ENCODE data around the gene C1orf50. TPM values are rescaled to one million over a fixed set of nuclear protein-coding genes. Genes with fewer than 3 reads are reported as not detected.

The C1orf50 gene
- total RNA-seq, 1 experiment from 2014 or later: 7.7 TPM

- no peak for TF ChIP-seq CTCF (conservative IDR thresholded peaks at IDR 0.05)
- Histone ChIP-seq H2AK5ac (ENCODE audit: insufficient read length, low read length) (no peak overlapping the region), H2BK5ac (ENCODE audit: insufficient read length, low read length) (no peak overlapping the region), H3K14ac (ENCODE audit: insufficient read depth, low read length) (no peak overlapping the region), H2BK120ac (ENCODE audit: low read depth, low read length, poor library complexity, severe bottlenecking) (no peak overlapping the region), H3K23me2 (ENCODE audit: insufficient read length, low read depth, low read length, poor library complexity, severe bottlenecking) (peaks cover 9% of the 10 kb centered on the region), H2AFZ (ENCODE audit: low read length) (peak overlapping the region; percentile 56), H3K4me1 (ENCODE audit: insufficient read depth, low read length) (no peaks in the 10 kb centered on the region), H4K5ac (ENCODE audit: insufficient read length, low read depth, low read length) (no peak overlapping the region), H2BK20ac (ENCODE audit: low read depth, low read length, poor library complexity, severe bottlenecking) (no peak overlapping the region), H3K23ac (ENCODE audit: insufficient read length, low read depth, low read length) (no peak overlapping the region), H3K27ac (ENCODE audit: insufficient read length, low read depth, low read length) (peak overlapping the region; percentile 64), H4K8ac (replicated peaks; ENCODE audit: insufficient read length, low read depth, low read length) (no peak overlapping the region), H4K91ac (ENCODE audit: insufficient read length, low read depth, low read length) (no peak overlapping the region), H3T11ph (ENCODE audit: low read length) (no peak overlapping the region), H3K56ac (ENCODE audit: insufficient read length, low read depth, low read length) (no peak overlapping the region), H3K79me1 (ENCODE audit: insufficient read depth, low read depth, low read length, poor library complexity, severe bottlenecking) (no peaks in the 10 kb centered on the region), H3K9ac (ENCODE audit: extremely low read depth, insufficient read length, low read length) (peak overlapping the region; percentile 74), H3K79me2 (ENCODE audit: insufficient read depth, low read length) (no peaks in the 10 kb centered on the region), H3K4ac (ENCODE audit: low read depth, low read length) (no peak overlapping the region), H3K9me3 (ENCODE audit: control insufficient read depth, low read depth, low read length) (no peaks in the 10 kb centered on the region), H3K4me2 (ENCODE audit: insufficient read depth, insufficient read length, low read length) (peak overlapping the region; percentile 80), H3K18ac (ENCODE audit: insufficient read length, low read depth, low read length) (no peak overlapping the region), H2BK12ac (ENCODE audit: insufficient read length, low read depth, low read length) (no peak overlapping the region), H3K27me3 (ENCODE audit: insufficient read depth, low read length) (no peaks in the 10 kb centered on the region), H2BK15ac (ENCODE audit: low read depth, low read length) (no peak overlapping the region), H4K20me1 (ENCODE audit: control insufficient read depth, insufficient read depth, insufficient read length) (no peaks in the 10 kb centered on the region)
- H3K4me1 Mint-ChIP-seq: peaks cover 18 to 25% of the 10 kb centered on the region in 2 experiments
- peak; percentile 37 for DNase-seq
- H3K27me3 Mint-ChIP-seq (ENCODE audit: low read depth): no peaks in the 10 kb centered on the region
- peak overlapping the region; percentile 71 to 84 for H3K4me3 Mint-ChIP-seq
- H3K9me3 Mint-ChIP-seq: no peaks in the 10 kb centered on the region
- peak overlapping the region; percentile 62 to 94 (median 89); a peak in 6 of 7 replicates for H3K27ac Mint-ChIP-seq
- peaks cover 0 to 17% (median 9%) of the 10 kb centered on the region in 3 experiments; a peak in 5 of 7 replicates for H3K36me3 Mint-ChIP-seq (ENCODE audit: insufficient read depth in 1 of 3, low read depth in 3 of 3)
- WGBS (ENCODE audit: extremely low coverage, insufficient read length, low lambda C conversion rate): no CpG with 5 or more reads among the region's 7 CpGs
These were observed 49.0 kb downstream of the C1orf50 start for GRCh38 chr1:42815941-42816584.
